ENCODE data around the gene AIDA. TPM values are rescaled to one million over a fixed set of nuclear protein-coding genes. Genes with fewer than 3 reads are reported as not detected.

AIDA gene
- total RNA-seq (10 to 100 TPM; 37.4 to 68.4 (median 47.0) TPM), polyA plus RNA-seq (10 to 100 TPM; 29.5 to 37.1 TPM)
- long read RNA-seq, donor 1, transcript AIDA-201 (10 exons, 3,008 nt) = major isoform, 77 of 85 reads
- long read RNA-seq, donor 1, partial matches to known transcripts = 1 of 85 reads
- long read RNA-seq, donor 1, other reads (novel, unspliced or antisense) = 7 of 85 reads
- long read RNA-seq, donor 2, transcript AIDA-201 (10 exons, 3,008 nt) = major isoform, 60 of 63 reads
- long read RNA-seq, donor 2, partial matches to known transcripts = 1 of 63 reads
- long read RNA-seq, donor 2, other reads (novel, unspliced or antisense) = 2 of 63 reads
- long read RNA-seq, donor 3, transcript AIDA-201 (10 exons, 3,008 nt) = major isoform, 45 of 51 reads
- long read RNA-seq, donor 3, partial matches to known transcripts = 1 of 51 reads
- long read RNA-seq, donor 3, other reads (novel, unspliced or antisense) = 5 of 51 reads

GRCh38 chr1:222712253-222713090 lies at the start of gene AIDA, which contains the start of gene BROX:
Gene AIDA, minus strand, starts transcription at chr1:222712491. Its CDS starts 174 bp downstream, at chr1:222712317.
Gene BROX, plus strand, starts transcription at chr1:222712564. Its CDS starts 3,136 bp downstream, at chr1:222715700.
- TF ChIP-seq CTCF (IDR thresholded peaks at IDR 0.05) = no peak
- ATAC-seq (peak; percentile 94 to 97 (median 96)), DNase-seq (peak; percentile 96 to 97)
- Histone ChIP-seq H3K9me3 (no peaks in the 10 kb centered on the region), H3K36me3 (peaks cover 0 to 30% (median 15%) of the 10 kb centered on the region in 9 donors), H3K4me1 (peaks cover 0 to 40% (median 28%) of the 10 kb centered on the region in 9 donors), H3K27ac (peak within 1 kb of the TSS; percentile 92 to 99 (median 94)), H3K27me3 (no peaks in the 10 kb centered on the region), H3K4me3 (peak within 1 kb of the TSS; percentile 57 to 97 (median 90))
- intact Hi-C loops (cut with DNase I) = loop anchor here in 5 of 10 donors (1.0 to 10.0 kb wide), 4 partner anchors 68 to 248 kb away; no protein-coding TSS in a partner anchor
- WGBS, 2 donors = 2 to 6% methylated on average over 50 to 56 of the region's 62 CpGs

GRCh38 chr1:222761083-222761482 lies 48.8 kb upstream of the AIDA start:
- 64 to 78% methylated on average over 1 of the region's 1 CpG for WGBS, 2 donors
- Histone ChIP-seq H3K27me3 (no peaks in the 10 kb centered on the region), H3K27ac (no peak overlapping the region), H3K9me3 (peaks cover 0 to 5% (median 0%) of the 10 kb centered on the region in 11 donors), H3K36me3 (no peaks in the 10 kb centered on the region), H3K4me1 (peaks cover 0 to 5% (median 0%) of the 10 kb centered on the region in 9 donors), H3K4me3 (no peak overlapping the region)
- no peak for TF ChIP-seq CTCF (IDR thresholded peaks at IDR 0.05)
- ATAC-seq (no peak), DNase-seq (no peak)
- intact Hi-C loops (cut with DNase I) = no loop called here

GRCh38 chr1:222759451-222760035 lies 47.3 kb upstream of the AIDA start:
- ATAC-seq (no peak), DNase-seq (no peak)
- no peaks in the 10 kb centered on the region for H3K27me3 ChIP-seq
- H3K27ac ChIP-seq = peak overlapping the region in 1 of 10 donors; percentile 13
- intact Hi-C loops (cut with DNase I) = no loop called here
- H3K4me1 ChIP-seq = peaks cover 0 to 8% (median 0%) of the 10 kb centered on the region in 9 donors
- peaks cover 0 to 3% (median 0%) of the 10 kb centered on the region in 11 donors for H3K9me3 ChIP-seq
- WGBS, 2 donors = 83 to 84% methylated on average over 5 of the region's 5 CpGs
- TF ChIP-seq CTCF (IDR thresholded peaks at IDR 0.05) = no peak
- H3K4me3 ChIP-seq = no peak overlapping the region
- no peaks in the 10 kb centered on the region for H3K36me3 ChIP-seq
